ENCODE measurements around the gene C10orf67.
"Not testable (repeated sequence)": the region's sequence is repeated elsewhere in the genome, so short reads cannot be mapped to it uniquely, and the experiment has no call there.

The C10orf67 gene

GRCh38 chr10:23319835-23320234, 24.8 kb downstream of the C10orf67 start:
- DNase-seq: no peak

- DNase-seq: no peak
Measured at GRCh38 chr10:23318359-23318758, 26.2 kb downstream of the C10orf67 start.

- no peak for DNase-seq
Measured at GRCh38 chr10:23317416-23317815, 27.2 kb downstream of the C10orf67 start.

GRCh38 chr10:23316406-23316805, 28.2 kb downstream of the C10orf67 start:
- no peak for DNase-seq

GRCh38 chr10:23315966-23316365, 28.6 kb downstream of the C10orf67 start:
- no peak for DNase-seq

- DNase-seq: no peak
Measured at GRCh38 chr10:23314835-23315239, 29.8 kb downstream of the C10orf67 start.

GRCh38 chr10:23311034-23311433, 33.6 kb downstream of the C10orf67 start:
- no peak for DNase-seq

- no peak for DNase-seq
Measured at GRCh38 chr10:23310404-23310803, 34.2 kb downstream of the C10orf67 start.

GRCh38 chr10:23299961-23300360, 44.6 kb downstream of the C10orf67 start:
- not testable (repeated sequence) for DNase-seq

GRCh38 chr10:23294638-23295247, 49.9 kb downstream of the C10orf67 start:
- DNase-seq: no peak

- no peak for DNase-seq
Measured at GRCh38 chr10:23293973-23294590, 50.5 kb downstream of the C10orf67 start.

- no peak for DNase-seq
Measured at GRCh38 chr10:23293145-23293724, 51.4 kb downstream of the C10orf67 start.

GRCh38 chr10:23291551-23292334, 52.9 kb downstream of the C10orf67 start:
- no peak for DNase-seq

- no peak for DNase-seq
Measured at GRCh38 chr10:23284674-23285335, 59.8 kb downstream of the C10orf67 start.

- DNase-seq: no peak
Measured at GRCh38 chr10:23284155-23284554, 60.4 kb downstream of the C10orf67 start.

GRCh38 chr10:23283680-23284079, 60.9 kb downstream of the C10orf67 start:
- no peak for DNase-seq

- no peak for DNase-seq
Measured at GRCh38 chr10:23281044-23281433, 63.6 kb downstream of the C10orf67 start.

GRCh38 chr10:23280419-23281043, 64.1 kb downstream of the C10orf67 start:
- no peak for DNase-seq

GRCh38 chr10:23275355-23275754, 69.2 kb downstream of the C10orf67 start:
- DNase-seq: no peak

GRCh38 chr10:23274179-23274578, 70.4 kb downstream of the C10orf67 start:
- DNase-seq: not testable (repeated sequence)

GRCh38 chr10:23270531-23270930, 74.1 kb downstream of the C10orf67 start:
- no peak for DNase-seq

- no peak for DNase-seq
Measured at GRCh38 chr10:23263441-23264164, 81.0 kb downstream of the C10orf67 start.

All from 8988T (cell line).